ENCODE data around the gene SLC25A28. TPM values are rescaled to one million over a fixed set of nuclear protein-coding genes. Genes with fewer than 3 reads are reported as not detected.

The SLC25A28 gene
- total RNA-seq, 1 experiment from 2014 or later: 36.7 TPM

DNA sequence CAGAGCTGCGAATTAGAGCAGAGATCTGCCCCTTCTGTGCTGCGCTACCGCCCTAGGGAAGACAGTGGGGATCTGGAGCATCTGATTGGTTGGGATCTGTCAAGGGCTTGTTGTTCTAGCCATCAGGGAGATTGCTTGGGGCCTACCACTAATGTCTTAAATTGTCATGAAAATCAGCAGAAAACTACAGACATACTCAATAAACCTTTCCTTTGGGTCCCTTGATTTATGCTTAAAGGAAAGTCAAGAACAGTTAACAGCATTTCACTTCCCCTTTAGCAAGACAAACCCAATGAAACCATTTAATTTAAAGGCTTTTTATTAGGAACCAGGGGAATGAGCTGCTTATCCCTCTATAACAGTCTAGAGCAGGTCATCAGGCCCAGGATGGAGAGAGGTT, 10.0 kb downstream of the SLC25A28 start:
- H3K9me3 ChIP-seq: no peaks in the 10 kb centered on the region
- TF ChIP-seq, protein P1, sequence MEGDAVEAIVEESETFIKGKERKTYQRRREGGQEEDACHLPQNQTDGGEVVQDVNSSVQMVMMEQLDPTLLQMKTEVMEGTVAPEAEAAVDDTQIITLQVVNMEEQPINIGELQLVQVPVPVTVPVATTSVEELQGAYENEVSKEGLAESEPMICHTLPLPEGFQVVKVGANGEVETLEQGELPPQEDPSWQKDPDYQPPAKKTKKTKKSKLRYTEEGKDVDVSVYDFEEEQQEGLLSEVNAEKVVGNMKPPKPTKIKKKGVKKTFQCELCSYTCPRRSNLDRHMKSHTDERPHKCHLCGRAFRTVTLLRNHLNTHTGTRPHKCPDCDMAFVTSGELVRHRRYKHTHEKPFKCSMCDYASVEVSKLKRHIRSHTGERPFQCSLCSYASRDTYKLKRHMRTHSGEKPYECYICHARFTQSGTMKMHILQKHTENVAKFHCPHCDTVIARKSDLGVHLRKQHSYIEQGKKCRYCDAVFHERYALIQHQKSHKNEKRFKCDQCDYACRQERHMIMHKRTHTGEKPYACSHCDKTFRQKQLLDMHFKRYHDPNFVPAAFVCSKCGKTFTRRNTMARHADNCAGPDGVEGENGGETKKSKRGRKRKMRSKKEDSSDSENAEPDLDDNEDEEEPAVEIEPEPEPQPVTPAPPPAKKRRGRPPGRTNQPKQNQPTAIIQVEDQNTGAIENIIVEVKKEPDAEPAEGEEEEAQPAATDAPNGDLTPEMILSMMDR (IDR thresholded peaks at IDR 0.05; ENCODE audit: insufficient read depth in 1 of 2, low read depth in 1 of 2, low read length in 1 of 2, severe bottlenecking in 1 of 2, unreplicated experiment in 1 of 2): no peak
- no TSS peak for BruUV-seq (replicated peaks)
- no peak overlapping the region for H3K4me3 ChIP-seq (ENCODE audit: low read depth, low read length)
- ChIA-PET CTCF (no interaction called here), POLR2A (interaction anchor here (0.6 kb wide), 1 partner anchor 15 kb away, joined by 5 read pairs; no protein-coding TSS in a partner anchor)
- no peaks in the 10 kb centered on the region for H3K4me1 Mint-ChIP-seq (ENCODE audit: low read depth, unreplicated experiment)
- H3K36me3 ChIP-seq (ENCODE audit: control insufficient read depth, insufficient read depth, low read length): no peaks in the 10 kb centered on the region; the same call in none of the 2 replicates
- intact Hi-C loops (cut with micrococcal nuclease; ENCODE audit: unreplicated experiment): no loop called here
- no peaks in the 10 kb centered on the region for H3K4me1 ChIP-seq
- H3K27me3 ChIP-seq (replicated peaks; ENCODE audit: control insufficient read depth, insufficient read depth, low read length): no peaks in the 10 kb centered on the region
- no peak overlapping the region for H3K4me3 Mint-ChIP-seq (ENCODE audit: unreplicated experiment)
- no peaks in the 10 kb centered on the region for H3K9me3 Mint-ChIP-seq (ENCODE audit: unreplicated experiment)
- no peak for DNase-seq
- no peaks in the 10 kb centered on the region for H3K27me3 Mint-ChIP-seq (ENCODE audit: insufficient read depth, unreplicated experiment)
- no peak overlapping the region for H3K27ac Mint-ChIP-seq (ENCODE audit: unreplicated experiment)
- H3K36me3 Mint-ChIP-seq (ENCODE audit: insufficient read depth, unreplicated experiment): peaks cover 7% of the 10 kb centered on the region

GRCh38 chr10:99609186-99609585, 11.1 kb downstream of the SLC25A28 start:
- intact Hi-C loops (cut with micrococcal nuclease; ENCODE audit: unreplicated experiment): no loop called here
- Mint-ChIP-seq H3K4me3 (ENCODE audit: unreplicated experiment) (no peak overlapping the region), H3K27ac (ENCODE audit: unreplicated experiment) (no peak overlapping the region), H3K4me1 (ENCODE audit: low read depth, unreplicated experiment) (no peaks in the 10 kb centered on the region), H3K27me3 (ENCODE audit: insufficient read depth, unreplicated experiment) (no peaks in the 10 kb centered on the region), H3K36me3 (ENCODE audit: insufficient read depth, unreplicated experiment) (peaks cover 7% of the 10 kb centered on the region), H3K9me3 (ENCODE audit: unreplicated experiment) (no peaks in the 10 kb centered on the region)
- Histone ChIP-seq H3K27me3 (replicated peaks; ENCODE audit: control insufficient read depth, insufficient read depth, low read length) (no peaks in the 10 kb centered on the region), H3K4me1 (no peaks in the 10 kb centered on the region), H3K36me3 (ENCODE audit: control insufficient read depth, insufficient read depth, low read length) (no peaks in the 10 kb centered on the region; the same call in none of the 2 replicates), H3K9me3 (no peaks in the 10 kb centered on the region), H3K4me3 (ENCODE audit: low read depth, low read length) (no peak overlapping the region)
- TF ChIP-seq, protein P1 (IDR thresholded peaks at IDR 0.05; ENCODE audit: insufficient read depth in 1 of 2, low read depth in 1 of 2, low read length in 1 of 2, severe bottlenecking in 1 of 2, unreplicated experiment in 1 of 2): no peak
- POLR2A ChIA-PET: no interaction called here
- no TSS peak for BruUV-seq (replicated peaks)
- no peak for DNase-seq
- CTCF ChIA-PET: no interaction called here

- ChIA-PET CTCF (no interaction called here), POLR2A (no interaction called here)
- TF ChIP-seq, protein P1 (IDR thresholded peaks at IDR 0.05; ENCODE audit: insufficient read depth in 1 of 2, low read depth in 1 of 2, low read length in 1 of 2, severe bottlenecking in 1 of 2, unreplicated experiment in 1 of 2): no peak
- Mint-ChIP-seq H3K36me3 (ENCODE audit: insufficient read depth, unreplicated experiment) (no peaks in the 10 kb centered on the region), H3K27ac (ENCODE audit: unreplicated experiment) (no peak overlapping the region), H3K4me1 (ENCODE audit: low read depth, unreplicated experiment) (peaks cover 6% of the 10 kb centered on the region), H3K4me3 (ENCODE audit: unreplicated experiment) (no peak overlapping the region), H3K27me3 (ENCODE audit: insufficient read depth, unreplicated experiment) (no peaks in the 10 kb centered on the region), H3K9me3 (ENCODE audit: unreplicated experiment) (peaks cover 10% of the 10 kb centered on the region)
- no peaks in the 10 kb centered on the region for H3K27me3 ChIP-seq (replicated peaks; ENCODE audit: control insufficient read depth, insufficient read depth, low read length)
- H3K4me3 ChIP-seq (ENCODE audit: low read depth, low read length): no peak overlapping the region
- H3K36me3 ChIP-seq (ENCODE audit: control insufficient read depth, insufficient read depth, low read length): no peaks in the 10 kb centered on the region
- H3K4me1 ChIP-seq: no peaks in the 10 kb centered on the region
- BruUV-seq (replicated peaks): no TSS peak
- intact Hi-C loops (cut with micrococcal nuclease; ENCODE audit: unreplicated experiment): no loop called here
- no peaks in the 10 kb centered on the region for H3K9me3 ChIP-seq
- no peak for DNase-seq
Measured at GRCh38 chr10:99605351-99605750, 14.9 kb downstream of the SLC25A28 start.
